ENCODE results near the gene FZD4.

GRCh38 chr11:87002918-87003317 lies 47.7 kb upstream of the FZD4 start:
- TF ChIP-seq CTCF (IDR thresholded peaks at IDR 0.05) = no peak
- TF ChIP-seq EZH2 (IDR thresholded peaks at IDR 0.05; ENCODE audit: borderline replicate concordance, insufficient read depth, low read depth, low read length, poor library complexity, severe bottlenecking) = no peak

All from B cell (primary cell).